HG02943 (cell line): ENCODE results near the gene DUSP3.

Experiments used
- ATAC-seq: cut with Tn5 transposase; IDR thresholded peaks from one replicate; pipeline ENCODE4 v1.9.1; 2021; ENCODE audit warnings: mild to moderate bottlenecking, low read depth, moderate library complexity; ENCODE audit not compliant: unreplicated experiment

The DUSP3 gene

DNA sequence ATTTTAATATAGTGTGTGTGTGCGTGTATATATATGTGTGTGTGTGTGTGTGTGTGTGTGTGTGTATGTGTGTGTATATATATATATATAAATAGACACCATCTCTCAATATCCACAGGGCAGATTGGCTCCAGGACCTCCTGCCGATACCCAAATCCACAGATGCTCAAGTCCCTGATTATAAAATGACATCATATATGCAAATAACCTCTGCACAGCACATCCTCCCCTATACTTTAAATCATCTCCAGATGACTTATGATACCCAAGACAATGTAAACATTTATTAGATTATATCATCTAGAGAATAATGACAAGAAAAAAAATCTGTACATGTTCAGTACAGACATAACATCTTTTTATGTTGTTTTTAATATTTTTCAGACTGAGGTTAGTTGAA, 7.8 kb downstream of the DUSP3 start:
- ATAC-seq: no peak

DNA sequence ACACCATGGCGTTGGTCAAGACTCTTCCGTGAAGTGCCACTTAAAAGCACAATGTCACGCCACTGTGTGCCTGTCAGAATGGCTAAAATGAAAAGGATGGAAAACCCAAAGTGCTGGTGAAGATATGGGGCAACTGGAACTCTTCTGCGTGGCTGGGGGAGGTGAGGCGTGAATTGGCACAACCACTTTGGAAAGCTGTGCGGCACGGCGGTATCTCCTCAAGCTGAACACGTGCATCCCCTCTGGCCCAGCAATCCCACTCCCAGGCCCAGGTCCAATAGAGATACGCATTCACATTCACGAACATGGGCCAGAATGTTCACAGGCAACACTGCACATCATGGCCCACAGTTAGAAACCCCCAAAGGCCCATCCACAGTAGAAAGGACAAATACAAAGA, 8.9 kb downstream of the DUSP3 start:
- ATAC-seq: no peak

DNA sequence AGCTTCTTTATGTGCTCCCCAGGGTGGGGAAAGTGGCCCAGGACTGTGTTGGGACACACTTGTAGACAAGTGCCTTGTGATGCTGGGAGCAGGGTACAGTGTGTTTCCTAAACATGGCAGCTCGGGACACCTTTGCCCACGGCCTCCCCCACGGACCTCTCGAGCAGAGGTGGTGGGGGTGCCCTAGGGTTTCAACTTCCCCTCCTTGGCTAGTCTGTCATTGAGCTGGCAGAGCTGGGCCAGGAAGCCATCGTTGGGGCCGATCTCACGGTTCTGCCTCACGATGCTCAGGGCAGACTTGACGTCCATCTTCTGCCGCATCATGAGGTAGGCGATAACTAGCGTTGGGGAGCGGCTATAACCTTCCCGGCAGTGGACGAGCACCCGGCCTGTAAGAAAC, 9.4 kb downstream of the DUSP3 start:
- no peak for ATAC-seq

DNA sequence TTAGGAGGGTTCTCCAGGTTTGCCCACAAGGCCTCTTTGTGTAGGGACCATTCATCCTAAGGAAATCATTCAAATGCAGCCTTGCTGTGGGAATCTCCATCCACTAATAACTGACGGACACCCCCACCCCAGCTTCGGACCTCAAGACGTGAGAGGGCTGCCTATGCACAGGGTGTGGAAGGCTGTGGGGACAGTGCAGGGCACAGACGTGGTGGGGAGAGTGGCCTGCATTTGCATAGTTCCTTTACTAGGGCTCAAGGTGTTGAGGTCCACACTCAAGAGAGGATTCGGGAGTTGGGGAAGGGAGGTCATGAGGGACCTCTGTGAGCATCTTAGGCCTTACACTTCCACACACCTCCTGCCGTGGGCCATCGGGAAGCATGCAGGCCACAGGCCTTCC, 9.8 kb downstream of the DUSP3 start:
- no peak for ATAC-seq

DNA sequence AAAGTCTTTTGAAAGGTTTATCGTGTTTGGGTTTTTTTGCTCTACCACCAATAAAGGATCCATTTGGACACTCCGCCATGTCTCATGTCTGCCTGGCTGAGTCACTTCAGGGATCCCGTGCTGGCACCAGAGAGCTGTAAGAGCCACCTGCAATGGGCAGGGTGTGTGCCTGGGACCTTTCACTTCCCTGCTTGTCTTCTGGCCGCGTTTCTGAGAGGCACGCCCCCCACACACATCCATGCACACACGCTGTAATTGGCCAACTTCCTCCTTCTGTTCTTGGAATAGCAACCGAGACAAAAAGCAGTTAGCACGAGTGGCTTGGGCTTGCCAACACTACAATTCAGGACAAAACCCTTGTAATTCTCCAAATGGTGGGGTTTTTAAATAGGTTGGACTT, 10.4 kb downstream of the DUSP3 start:
- no peak for ATAC-seq

DNA sequence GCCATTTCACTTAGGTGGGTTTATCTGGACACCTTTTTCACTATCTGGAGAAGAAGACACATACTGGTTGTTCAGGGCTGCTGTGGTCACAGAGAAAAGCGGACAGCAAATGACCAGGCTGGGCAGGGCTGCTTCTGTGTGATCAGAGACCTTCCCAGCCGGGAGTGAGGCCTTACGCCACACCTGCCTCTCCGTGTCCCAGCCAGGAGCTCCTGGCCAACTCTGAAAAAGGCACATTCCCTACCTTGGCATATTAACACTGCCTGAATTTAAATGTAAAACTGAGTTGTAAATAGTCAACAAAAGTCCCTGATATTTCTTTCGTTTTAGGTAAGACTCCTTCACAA, 11.1 kb downstream of the DUSP3 start:
- no peak for ATAC-seq

DNA sequence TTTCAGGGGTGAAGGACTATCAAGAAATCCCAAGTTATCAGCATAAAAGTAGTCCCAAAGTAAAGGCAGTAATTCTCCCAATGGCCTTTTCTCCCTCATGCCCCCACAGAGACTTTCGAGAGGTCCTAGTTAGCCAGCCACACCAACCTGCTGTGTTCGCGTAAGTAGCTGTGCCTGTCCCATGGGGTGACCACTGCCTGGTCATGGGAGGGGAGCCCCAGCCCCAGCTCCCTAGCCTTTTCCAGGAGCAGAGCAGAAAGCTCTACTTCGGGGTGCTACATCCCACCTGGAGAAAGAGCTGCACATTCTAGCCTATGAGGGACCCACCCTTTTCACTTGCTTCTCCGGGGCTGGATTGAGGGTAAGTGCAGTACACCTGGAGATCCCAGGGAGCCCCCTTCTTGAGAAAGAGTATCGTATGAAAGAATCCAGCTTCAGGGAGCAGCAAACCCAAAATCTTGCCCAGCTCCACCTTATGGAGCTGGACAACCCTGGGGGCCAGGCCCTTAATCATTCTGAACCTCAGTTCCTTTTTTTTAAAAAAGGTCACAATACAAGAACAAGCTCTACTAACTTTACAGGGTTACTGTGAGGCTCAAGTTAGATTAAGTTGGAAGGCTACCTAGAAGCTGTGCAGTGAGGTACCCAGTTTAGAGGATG, 11.6 kb downstream of the DUSP3 start:
- no peak for ATAC-seq

DNA sequence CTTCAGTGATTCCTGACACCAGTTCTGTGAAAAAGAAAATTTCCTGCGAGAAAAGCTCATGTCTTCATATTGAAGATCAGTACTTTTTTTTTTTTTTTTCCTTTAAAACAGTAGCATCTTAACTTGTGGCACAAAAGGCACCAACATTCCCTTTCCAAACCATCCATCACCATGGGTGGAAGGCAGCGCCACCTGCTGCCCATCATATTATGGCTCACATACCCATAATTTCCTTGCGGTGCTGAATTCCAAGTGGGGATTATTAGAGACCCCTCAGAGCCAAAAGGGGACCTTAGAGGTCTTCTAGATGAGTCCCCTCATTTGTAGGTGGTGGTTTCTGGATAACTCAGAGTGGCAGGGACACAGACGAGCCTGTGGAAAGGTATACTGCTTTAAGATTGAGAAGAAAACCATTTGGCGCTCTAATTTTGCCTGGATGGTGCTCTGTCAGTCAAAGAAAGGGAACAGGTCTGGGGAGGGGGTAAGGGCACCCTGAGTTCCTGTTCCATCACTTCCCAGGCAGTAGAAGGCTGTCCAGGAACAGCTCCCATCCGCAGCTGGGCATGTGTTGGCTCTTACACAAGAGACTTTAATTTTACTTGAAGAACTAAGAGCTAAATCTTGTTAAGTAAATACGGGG, 12.2 kb downstream of the DUSP3 start:
- no peak for ATAC-seq

DNA sequence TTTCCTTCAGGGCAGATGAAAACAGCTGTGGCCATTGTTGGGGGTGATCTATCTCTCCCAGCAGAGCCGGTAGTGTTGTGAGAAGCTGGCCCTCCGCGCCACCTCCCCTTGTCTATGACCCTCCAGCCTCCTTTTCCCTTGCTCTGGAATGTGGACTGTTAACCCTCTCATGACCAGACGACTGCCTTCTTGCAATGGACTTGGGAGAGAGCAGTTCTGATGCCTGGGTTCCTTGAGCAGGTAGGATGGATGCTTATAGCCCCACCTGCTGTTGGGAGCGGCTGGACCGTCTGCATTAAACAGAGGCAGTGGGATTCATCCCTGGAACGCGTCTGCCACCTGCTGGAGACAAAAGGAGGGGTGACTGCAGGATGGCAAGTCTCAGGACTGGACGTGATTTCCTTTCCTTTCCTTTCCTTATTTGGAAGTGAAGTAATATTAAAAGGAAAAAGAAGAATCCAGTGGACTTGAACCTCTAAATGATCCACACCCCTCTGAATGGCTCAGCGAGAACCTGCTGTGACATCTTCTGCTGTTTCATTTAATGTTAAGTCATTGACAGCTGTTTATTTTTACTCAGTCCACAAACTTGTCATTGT, 18.4 kb downstream of the DUSP3 start:
- ATAC-seq: no peak

DNA sequence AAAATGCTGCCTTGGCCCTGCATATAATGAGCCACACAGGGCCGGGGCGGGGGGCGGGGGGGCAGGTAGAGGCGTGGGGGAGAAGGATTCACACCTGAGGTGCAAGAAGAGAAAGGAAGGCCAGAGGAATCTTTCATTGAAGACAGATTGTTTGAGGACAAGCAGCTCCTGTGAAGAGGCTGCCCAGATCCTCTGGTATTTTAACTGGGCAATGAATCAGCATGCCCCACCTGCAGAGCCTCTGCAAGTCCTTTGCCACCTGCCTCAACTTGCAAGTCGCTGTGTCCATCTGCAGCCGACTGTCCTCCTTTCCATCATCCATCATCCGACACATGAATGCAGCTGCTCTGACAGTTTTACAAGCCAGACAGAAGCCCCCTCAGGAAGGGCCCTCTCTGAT, 18.9 kb downstream of the DUSP3 start:
- ATAC-seq: no peak

DNA sequence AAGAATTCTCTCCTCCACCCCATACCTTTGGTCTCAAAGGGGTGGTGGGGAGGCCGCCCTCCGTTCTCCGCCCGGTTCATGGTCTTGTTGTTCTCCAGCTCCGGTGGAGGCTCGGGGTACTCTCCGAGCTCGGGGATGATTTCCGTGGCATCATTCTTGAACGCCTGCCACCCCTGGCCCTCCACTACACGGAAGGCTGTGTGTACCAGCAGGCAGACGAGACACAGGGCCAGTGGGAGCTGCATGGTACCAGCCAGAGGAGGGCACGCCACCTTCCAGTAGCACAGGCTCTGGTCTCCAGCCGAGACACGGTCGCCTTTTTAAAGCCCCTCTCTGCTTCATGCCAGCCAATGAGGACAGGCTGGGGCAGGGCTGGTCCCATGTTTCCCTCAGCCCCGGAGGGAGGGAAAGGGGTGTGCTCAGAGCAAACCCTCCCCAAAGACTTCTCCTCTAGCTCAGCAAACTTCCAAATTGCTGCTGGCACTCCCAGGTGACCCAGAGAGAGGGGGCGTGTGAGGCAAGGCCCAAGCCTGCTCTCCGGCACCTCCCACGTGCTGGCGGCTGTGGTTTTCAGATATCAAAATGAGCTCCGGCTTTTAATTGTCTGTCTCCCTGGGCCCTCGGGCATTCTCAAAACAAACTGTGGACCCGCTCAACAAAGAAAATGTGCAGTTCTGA, 20.1 kb downstream of the DUSP3 start, which contains the start of gene SOST:
SOST (minus strand) TSS at position 295 of the 678 bp plus-strand sequence; CDS start at position 245, 50 bp downstream.
- no peak for ATAC-seq

DNA sequence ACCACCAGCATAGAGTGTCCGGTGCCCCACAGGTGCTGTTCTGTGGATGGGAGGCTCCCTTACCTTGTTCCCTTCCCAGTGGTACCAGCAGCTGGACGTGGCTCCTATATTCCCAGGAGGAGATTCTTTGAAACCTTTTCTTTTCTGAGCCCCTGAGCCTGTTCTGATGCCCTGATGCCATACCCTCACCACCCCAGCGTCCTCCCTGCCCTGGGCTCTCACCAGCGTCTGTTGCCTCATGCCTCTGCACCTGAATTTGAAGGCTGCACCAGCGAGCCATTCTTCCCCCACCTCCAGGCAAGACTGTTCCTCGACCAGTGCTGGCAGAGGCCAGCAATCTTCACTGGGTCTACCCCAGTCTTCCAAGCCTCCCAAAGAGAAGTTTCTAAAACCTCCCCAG, 20.7 kb downstream of the DUSP3 start:
- ATAC-seq: no peak

DNA sequence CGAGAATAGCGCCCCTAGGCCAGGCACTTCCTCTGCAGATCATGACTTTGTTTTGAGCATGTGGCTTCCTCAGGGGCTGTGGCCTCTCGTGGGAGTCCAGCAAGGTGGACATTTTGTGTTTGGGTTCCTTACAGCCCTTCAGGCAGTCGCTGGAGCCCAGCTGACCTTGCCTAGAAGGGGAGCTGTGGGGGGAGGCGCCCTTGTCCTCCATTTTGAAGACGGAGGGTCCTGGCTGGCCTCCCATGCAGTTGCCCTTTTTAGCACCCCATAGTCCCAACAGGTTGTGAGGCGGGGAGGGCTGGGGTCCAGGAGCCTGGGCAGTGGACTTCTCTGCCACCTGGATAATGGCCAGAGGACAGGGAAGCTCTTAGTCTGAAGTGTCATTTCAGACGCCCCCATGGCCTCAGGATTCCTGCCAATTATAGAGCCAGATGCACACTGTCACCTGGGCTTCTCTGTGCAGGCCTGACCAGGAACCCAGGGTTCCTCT, 21.6 kb downstream of the DUSP3 start:
- no peak for ATAC-seq

DNA sequence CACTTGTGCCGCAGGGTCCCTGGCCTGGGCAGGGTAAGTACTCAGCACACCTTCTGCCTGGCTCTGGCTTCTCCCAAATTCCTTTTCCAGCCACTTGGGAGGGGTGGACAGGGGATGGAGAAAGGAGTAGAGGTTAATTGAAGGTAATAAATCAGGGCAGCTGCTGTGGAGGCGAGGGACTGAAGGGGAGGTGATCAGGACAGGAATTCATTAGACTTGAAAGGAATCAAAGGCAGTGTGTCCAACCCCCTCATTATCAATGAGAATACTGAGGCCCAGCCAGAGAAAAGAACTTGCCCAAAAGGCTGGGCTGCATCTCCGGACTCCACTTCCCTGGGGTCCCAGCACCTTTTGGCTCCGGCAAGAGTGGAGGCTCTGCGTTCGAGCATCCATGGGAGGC, 22.6 kb downstream of the DUSP3 start:
- ATAC-seq: no peak

DNA sequence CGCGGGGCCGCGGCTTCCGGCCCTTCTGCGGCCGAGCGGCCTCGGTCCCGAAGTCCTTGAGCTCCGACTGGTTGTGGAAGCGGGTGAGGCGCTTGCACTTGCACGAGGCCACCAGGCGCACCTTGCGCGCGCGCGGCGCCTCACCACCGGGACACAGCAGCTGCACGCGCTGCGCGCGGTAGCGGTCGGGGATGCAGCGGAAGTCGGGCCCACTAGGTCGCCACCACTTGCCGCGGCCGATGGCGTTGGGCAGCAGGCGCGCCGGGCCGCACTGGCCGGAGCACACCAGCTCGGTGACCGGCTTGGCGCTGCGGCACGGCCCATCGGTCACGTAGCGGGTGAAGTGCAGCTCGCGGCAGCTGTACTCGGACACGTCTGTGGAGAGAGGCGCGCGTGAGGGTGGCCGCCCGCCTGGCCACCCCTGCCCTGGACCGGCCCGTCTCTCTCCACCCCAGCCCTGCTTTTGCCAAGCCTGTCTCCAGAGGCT, 23.3 kb downstream of the DUSP3 start:
- no peak for ATAC-seq

DNA sequence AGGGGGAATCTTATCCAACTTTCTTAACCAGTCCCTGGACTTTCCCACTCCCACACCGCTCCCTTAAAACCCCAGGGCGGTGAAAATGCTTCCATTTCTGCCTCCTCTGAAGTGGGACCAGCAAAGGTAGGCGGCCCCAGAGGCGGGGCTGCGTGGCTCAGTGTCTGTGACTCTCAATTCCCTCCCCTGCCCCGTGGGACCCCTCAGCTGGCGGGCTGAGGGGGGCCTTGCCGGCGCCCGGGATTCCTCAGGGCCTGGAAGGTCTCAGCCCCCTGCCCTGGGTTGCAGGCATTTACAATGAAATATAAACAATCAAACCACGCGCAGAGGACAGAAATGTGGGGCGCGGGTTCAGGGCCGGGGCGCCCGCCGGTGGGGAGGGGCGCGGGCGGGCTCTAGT, 23.8 kb downstream of the DUSP3 start:
- ATAC-seq: no peak

DNA sequence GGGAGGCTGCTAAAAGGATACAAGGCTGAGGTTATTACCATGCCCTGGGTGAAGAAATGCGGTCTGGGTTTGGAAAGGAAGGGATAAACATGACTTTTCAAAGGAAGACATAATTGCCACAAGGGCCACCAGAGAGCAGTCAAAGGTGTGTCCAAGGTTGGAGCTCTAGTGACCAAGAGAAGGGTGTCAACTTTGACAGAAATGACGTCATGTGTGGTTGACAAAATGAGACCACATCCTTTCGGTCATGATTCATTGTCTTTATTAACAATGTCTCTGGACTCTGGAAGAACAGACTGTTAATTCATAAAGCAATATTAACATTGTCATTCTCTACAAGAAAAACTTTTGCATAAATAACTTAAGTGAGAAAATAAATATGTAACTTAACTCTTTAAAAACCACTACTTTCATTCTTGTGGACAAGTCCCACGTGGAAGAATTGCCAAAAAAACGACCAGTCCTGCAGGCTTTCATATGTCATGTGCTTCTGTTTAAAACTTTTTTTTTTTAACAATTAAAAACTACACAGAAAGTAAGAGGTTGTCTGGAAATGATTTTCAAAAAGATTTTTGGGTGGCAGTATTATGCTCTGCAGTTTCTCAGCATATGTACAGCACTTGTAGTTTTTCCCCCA, 25.2 kb downstream of the DUSP3 start:
- no peak for ATAC-seq

DNA sequence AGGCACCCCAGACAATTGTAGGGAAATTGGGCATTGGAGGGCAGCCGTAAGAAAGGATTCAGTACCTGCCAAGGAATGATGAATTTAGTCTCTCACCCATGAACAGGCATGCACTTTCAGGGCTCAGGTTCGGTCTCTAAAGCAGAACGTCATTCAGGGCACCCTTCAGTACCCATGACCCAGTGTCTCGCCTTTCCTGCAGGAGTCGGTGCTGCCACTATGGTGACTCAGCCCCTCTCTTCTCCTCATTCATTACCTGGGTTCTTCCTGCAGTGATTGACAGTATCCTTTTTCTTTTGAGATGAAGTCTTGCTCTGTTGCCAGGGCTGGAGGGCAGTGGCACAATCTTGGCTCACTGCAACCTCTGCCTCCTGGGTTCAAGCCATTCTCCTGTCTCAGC, 28.6 kb downstream of the DUSP3 start:
- no peak for ATAC-seq

DNA sequence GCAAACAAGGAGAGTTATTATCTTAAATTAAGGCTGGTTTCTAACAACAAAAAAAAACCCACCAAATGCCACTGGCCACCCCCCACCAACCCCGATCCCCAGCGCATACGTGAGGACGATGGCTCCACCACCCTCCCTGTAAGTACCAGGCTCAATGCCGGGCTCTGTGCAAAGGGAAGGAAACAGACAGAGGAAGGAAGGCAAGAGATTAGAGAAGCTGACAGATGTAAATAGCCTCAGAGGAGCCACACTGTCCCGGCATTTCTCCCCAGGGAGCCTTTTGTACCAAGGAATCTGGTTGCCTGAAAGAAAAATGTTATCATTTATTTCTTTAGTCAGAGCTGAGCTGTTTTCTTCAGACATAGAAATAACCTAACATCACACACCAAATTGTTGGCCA, 33.2 kb downstream of the DUSP3 start:
- no peak for ATAC-seq

DNA sequence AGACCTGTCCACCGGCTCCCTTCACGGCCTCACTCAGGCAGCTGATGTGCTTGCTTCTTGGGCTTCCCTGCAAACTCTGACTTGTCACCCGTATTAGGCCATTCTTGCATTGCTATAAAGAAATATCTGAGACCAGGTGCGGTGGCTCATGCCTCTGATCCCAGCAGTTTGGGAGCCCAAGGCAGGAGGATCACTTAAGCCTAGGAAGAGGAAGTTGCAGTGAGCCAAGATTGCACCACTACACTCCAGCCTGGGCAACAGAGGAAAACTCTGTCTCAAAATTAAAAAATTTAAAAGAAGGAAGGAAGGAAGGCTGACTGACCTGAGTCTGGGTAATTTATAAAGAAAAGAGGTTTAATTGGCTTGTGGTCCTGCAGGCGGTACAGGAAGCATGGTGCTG, 37.1 kb downstream of the DUSP3 start:
- ATAC-seq: no peak

DNA sequence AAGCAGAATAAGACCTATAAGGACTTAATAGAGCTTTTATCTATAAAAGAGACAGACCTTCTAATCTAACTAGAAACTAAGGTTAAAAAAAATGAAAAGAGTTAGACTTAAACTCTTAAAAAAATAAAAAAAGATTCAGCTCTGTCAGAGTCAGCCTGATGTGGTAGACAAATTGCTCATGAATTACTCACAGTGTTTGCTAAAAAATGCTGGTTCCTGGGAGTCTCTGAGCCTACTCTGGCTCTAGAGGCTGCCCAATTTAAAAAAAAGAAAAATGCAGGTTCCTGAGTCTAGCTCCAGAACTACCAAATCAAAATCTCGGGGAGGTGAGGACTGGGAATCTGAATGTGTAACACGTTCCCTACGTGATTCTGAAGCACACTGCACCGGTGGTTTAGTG, 38.2 kb downstream of the DUSP3 start:
- ATAC-seq: no peak
